HFFc6 (cell line): ENCODE measurements around the gene PLA1A. TPM values are rescaled to one million over a fixed set of nuclear protein-coding genes. Genes with fewer than 3 reads are reported as not detected.

Experiments
- DNase-seq: peaks from one replicate; pipeline ENCODE4 v3.0.0-alpha.2; 2018
- H3K27ac Mint-ChIP-seq: 2 replicates; pipeline ENCODE4 v1.8.0; 2020; ENCODE audit warnings: mild to moderate bottlenecking, mixed read lengths
- H3K27me3 Mint-ChIP-seq: 2 replicates; pipeline ENCODE4 v1.8.0; 2021; ENCODE audit warnings: mild to moderate bottlenecking, moderate library complexity, mixed read lengths; ENCODE audit not compliant: insufficient read depth
- H3K36me3 Mint-ChIP-seq: 2 replicates; pipeline ENCODE4 v1.8.0; 2021; ENCODE audit warnings: low read depth, mixed read lengths
- H3K4me1 Mint-ChIP-seq: 2 replicates; pipeline ENCODE4 v1.8.0; 2020; ENCODE audit warnings: low read depth, mixed read lengths
- H3K4me3 Mint-ChIP-seq: 2 replicates; pipeline ENCODE4 v1.8.0; 2020; ENCODE audit warnings: mild to moderate bottlenecking, moderate library complexity, mixed read lengths
- H3K9me3 Mint-ChIP-seq: 2 replicates; pipeline ENCODE4 v1.8.0; 2020; ENCODE audit warnings: mild to moderate bottlenecking, mixed read lengths
- total RNA-seq, 6 experiments: library from RNA; stranded (reverse); fragmentation: NEBNext Ultra II Directional; extraction: Animal tissue kit (Norgen Biotek cat#: 25700); gene quantifications; 2 replicates in 1 of 6; 3 replicates in 5 of 6; pipeline ENCODE4 v1.2.3, GENCODE V29; 2021
- TF ChIP-seq, protein P1 (sequence below): fragments of 200-600 bp; sonication (generic); IDR thresholded peaks from 2 replicates; pipeline ENCODE4 v1.5.0; 2021; ENCODE audit warnings: antibody characterized with exemption, mild to moderate bottlenecking

Gene PLA1A
- total RNA-seq, 6 experiments from 2014 or later, result not detected

DNA sequence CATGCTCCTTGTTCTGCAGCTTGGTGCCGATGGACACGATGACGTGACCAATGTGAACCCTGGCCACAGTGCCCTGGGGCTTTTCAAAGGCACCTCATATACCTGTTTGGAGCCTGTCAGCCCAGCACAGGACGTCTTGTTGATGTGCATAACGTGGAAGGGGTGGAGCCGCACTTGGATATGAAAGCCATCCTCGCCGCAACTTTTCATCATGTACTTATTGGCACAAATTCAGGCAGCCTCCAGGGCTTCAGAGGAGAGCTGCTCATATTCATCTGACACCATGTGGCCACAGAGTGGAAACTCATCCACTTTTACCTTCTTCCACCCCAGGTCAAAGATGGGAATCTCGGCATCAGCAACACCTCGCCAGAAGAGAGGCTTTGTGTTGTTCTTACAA, 38.0 kb downstream of the PLA1A start:
- H3K4me3 Mint-ChIP-seq, result no peak overlapping the region

GRCh38 chr3:119636249-119636648, 38.6 kb downstream of the PLA1A start:
- H3K27ac Mint-ChIP-seq, result peak overlapping the region; percentile 99
- no peaks in the 10 kb centered on the region for H3K9me3 Mint-ChIP-seq
- TF ChIP-seq, protein P1, sequence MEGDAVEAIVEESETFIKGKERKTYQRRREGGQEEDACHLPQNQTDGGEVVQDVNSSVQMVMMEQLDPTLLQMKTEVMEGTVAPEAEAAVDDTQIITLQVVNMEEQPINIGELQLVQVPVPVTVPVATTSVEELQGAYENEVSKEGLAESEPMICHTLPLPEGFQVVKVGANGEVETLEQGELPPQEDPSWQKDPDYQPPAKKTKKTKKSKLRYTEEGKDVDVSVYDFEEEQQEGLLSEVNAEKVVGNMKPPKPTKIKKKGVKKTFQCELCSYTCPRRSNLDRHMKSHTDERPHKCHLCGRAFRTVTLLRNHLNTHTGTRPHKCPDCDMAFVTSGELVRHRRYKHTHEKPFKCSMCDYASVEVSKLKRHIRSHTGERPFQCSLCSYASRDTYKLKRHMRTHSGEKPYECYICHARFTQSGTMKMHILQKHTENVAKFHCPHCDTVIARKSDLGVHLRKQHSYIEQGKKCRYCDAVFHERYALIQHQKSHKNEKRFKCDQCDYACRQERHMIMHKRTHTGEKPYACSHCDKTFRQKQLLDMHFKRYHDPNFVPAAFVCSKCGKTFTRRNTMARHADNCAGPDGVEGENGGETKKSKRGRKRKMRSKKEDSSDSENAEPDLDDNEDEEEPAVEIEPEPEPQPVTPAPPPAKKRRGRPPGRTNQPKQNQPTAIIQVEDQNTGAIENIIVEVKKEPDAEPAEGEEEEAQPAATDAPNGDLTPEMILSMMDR, result no peak
- DNase-seq, result peak; percentile 12
- no peak overlapping the region for H3K4me3 Mint-ChIP-seq
- H3K4me1 Mint-ChIP-seq, result peaks cover 53% of the 10 kb centered on the region
- no peaks in the 10 kb centered on the region for H3K36me3 Mint-ChIP-seq
- no peaks in the 10 kb centered on the region for H3K27me3 Mint-ChIP-seq

More for the DNA sequence above, 38.0 kb downstream of the PLA1A start:
- Mint-ChIP-seq H3K9me3 (no peaks in the 10 kb centered on the region), H3K36me3 (no peaks in the 10 kb centered on the region), H3K27me3 (no peaks in the 10 kb centered on the region), H3K27ac (peak overlapping the region; percentile 99), H3K4me1 (peaks cover 59% of the 10 kb centered on the region)
- TF ChIP-seq, protein P1, result no peak
- no peak for DNase-seq

DNA sequence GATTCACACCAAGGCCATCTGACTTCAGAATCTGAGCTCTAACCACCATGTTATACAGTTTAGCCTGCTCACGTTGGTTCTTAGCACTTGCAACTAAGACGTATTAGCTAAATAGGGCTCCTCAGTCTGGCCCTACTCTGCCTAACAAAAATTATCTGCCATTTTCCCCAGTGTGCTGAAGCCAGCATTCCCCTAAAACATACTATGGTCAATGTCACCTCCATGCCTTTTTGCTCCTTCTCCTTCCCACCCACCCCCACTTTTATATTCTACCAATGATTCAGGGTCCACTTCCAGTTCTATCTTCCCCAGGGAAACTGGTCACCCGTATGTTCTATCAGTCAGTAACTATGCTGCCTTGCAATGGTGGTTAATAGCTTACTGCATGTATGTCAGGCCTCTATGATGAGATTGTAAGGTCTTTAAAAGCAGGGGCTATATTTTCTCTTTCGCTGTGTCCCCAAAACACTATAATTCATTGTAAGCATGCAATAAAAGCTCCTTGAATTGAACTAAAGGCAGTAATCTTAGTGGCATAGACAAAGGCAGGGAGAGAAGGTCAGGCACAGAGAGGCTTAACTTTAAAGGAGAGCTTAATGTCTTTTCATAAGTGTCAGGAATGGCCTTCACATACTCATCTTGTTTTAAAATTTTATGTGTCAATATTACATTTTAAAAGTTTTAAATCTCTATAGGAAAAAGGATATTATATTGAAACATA, 39.4 kb downstream of the PLA1A start:
- TF ChIP-seq, protein P1, result no peak
- no peak for DNase-seq
- no peaks in the 10 kb centered on the region for H3K27me3 Mint-ChIP-seq
- no peak overlapping the region for H3K4me3 Mint-ChIP-seq
- peaks cover 49% of the 10 kb centered on the region for H3K4me1 Mint-ChIP-seq
- no peaks in the 10 kb centered on the region for H3K36me3 Mint-ChIP-seq
- H3K9me3 Mint-ChIP-seq, result no peaks in the 10 kb centered on the region
- H3K27ac Mint-ChIP-seq, result peak overlapping the region; percentile 99

GRCh38 chr3:119637679-119638477, 40.2 kb downstream of the PLA1A start:
- Mint-ChIP-seq H3K27me3 (no peaks in the 10 kb centered on the region), H3K36me3 (no peaks in the 10 kb centered on the region), H3K4me3 (peak overlapping the region; percentile 64), H3K27ac (peak overlapping the region; percentile 99), H3K4me1 (peaks cover 57% of the 10 kb centered on the region), H3K9me3 (no peaks in the 10 kb centered on the region)
- DNase-seq, result peak; percentile 94
- TF ChIP-seq, protein P1, result no peak

DNA sequence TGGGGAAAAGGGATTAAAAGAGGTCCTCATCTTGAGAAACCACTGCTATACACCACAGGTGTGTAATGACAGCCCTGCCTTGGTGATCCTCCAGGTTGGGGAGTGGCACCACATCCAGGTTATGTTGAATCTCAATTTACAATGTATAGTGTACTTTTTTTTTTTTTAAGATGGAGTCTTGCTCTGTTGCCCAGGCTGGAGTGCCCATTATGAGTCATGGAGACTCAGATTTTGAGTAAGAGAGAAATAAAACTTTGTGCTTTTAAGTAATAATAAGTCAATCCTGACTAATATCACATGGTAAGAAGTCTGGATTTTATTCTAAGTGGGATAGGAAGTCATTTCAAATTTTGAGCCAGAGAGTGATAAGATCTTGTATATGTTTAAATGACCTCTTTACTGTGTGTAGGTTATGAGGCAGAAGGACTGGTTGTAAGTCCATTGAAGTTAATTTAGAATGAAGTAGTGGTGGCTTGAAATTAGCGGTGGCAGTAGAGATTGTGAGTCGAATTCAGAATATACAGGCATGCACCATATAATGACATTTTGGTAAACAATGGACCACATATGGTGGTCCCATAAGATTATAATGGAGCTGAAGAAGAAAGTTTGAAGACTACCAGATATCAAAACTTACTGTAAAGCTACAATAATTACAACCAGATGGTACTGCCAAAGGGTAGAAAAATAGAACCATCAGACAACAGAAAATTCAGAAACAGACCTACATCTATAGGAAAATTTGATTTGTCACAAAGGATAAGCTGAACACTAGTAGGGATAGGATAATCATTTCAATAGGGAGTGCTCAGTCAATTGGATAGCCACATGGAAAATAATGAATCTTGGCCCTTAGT, 42.0 kb downstream of the PLA1A start:
- Mint-ChIP-seq H3K27ac (peak overlapping the region; percentile 99), H3K9me3 (no peaks in the 10 kb centered on the region), H3K4me1 (peaks cover 75% of the 10 kb centered on the region), H3K27me3 (no peaks in the 10 kb centered on the region), H3K4me3 (peak overlapping the region; percentile 55), H3K36me3 (no peaks in the 10 kb centered on the region)
- DNase-seq, result peak; percentile 38
- TF ChIP-seq, protein P1, result no peak
